K562 (cell line): ENCODE data around the gene BMP8B. TPM values are rescaled to one million over a fixed set of nuclear protein-coding genes. Genes with fewer than 3 reads are reported as not detected.

Experiments
- ATF7 ChIP-seq: fragments of 450-650 bp; IDR thresholded peaks from 2 replicates; pipeline ENCODE4 v1.7.1; 2014; ENCODE audit warnings: mild to moderate bottlenecking, moderate library complexity
- CHD1 ChIP-seq: fragments of 200-600 bp; sonication (generic); IDR thresholded peaks from one replicate; pipeline ENCODE4 v1.6.1; 2012; ENCODE audit warnings: mild to moderate bottlenecking, moderate library complexity, low read length, inconsistent platforms
- ETV6 ChIP-seq, 3 experiments: fragments of 150-350 bp in 1 of 3; sonication (generic) in 1 of 3; formaldehyde crosslinking in 1 of 3; IDR thresholded peaks; 2 replicates each; pipeline versions ENCODE4 v1.6.1 to v1.8.0; 2014 to 2022; ENCODE audit warnings: borderline replicate concordance in 2 of 3, low read depth in 2 of 3, antibody characterized with exemption in 1 of 3, low read length in 1 of 3, mild to moderate bottlenecking in 1 of 3, missing genetic modification reagents in 1 of 3
- FOXK1 ChIP-seq: sonication (generic); formaldehyde crosslinking; IDR thresholded peaks from 2 replicates; pipeline ENCODE4 v1.8.0; 2022; ENCODE audit warnings: missing genetic modification reagents, mild to moderate bottlenecking, borderline replicate concordance
- FOXK2 ChIP-seq, 2 experiments: fragments of 450-650 bp; IDR thresholded peaks in 1 of 2; conservative IDR thresholded peaks in 1 of 2; 2 replicates each; pipeline ENCODE4 v1.6.1; 2016; ENCODE audit warnings: low read depth in 2 of 2, mild to moderate bottlenecking in 1 of 2
- GTF2A2 ChIP-seq: IDR thresholded peaks from 2 replicates; pipeline ENCODE4 v1.6.1; 2016; ENCODE audit warnings: mild to moderate bottlenecking, missing genetic modification characterization, missing compliant biosample characterization
- ILK ChIP-seq: fragments of 450-650 bp; IDR thresholded peaks from 2 replicates; pipeline ENCODE4 v1.6.1; 2016; ENCODE audit warnings: missing genetic modification characterization, low read depth, mild to moderate bottlenecking, missing compliant biosample characterization, moderate library complexity, borderline replicate concordance
- MCM5 ChIP-seq: fragments of 450-650 bp; IDR thresholded peaks from 2 replicates; pipeline ENCODE4 v1.6.1; 2016; ENCODE audit warnings: low read depth
- SMAD1 ChIP-seq: fragments of 150-350 bp; IDR thresholded peaks from 2 replicates; pipeline ENCODE4 v1.6.1; 2014; ENCODE audit warnings: low read length, low read depth; ENCODE audit not compliant: partially characterized antibody
- SPI1 ChIP-seq: IDR thresholded peaks from 2 replicates; pipeline ENCODE4 v1.6.1; 2011; ENCODE audit warnings: low read depth, low read length, control low read depth, borderline replicate concordance
- TEAD2 ChIP-seq: fragments of 450-650 bp; IDR thresholded peaks from 2 replicates; pipeline ENCODE4 v1.6.1; 2016; ENCODE audit warnings: missing genetic modification characterization, control low read depth, missing compliant biosample characterization
- ZNF143 ChIP-seq: sonication (generic); formaldehyde crosslinking; IDR thresholded peaks from 2 replicates; pipeline ENCODE4 v1.9.0; 2022; ENCODE audit warnings: mild to moderate bottlenecking, missing genetic modification reagents
- ZNF431 ChIP-seq: sonication (generic); formaldehyde crosslinking; IDR thresholded peaks from 2 replicates; pipeline ENCODE4 v1.8.0; 2022; ENCODE audit warnings: mild to moderate bottlenecking, missing genetic modification reagents
- polyA plus RNA-seq, 8 experiments: library from polyadenylated mRNA; depleted of rRNA in 4 of 8; stranded (reverse) in 5 of 8; unstranded in 3 of 8; fragments of >200 nt; fragmentation: Nextera tagmentation in 2 of 8; fragmentation: Illumina TruSeq in 1 of 8; extraction: Ambion mirVana in 2 of 8; extraction: Trizol in 1 of 8; gene quantifications; 2 replicates each; pipeline versions ENCODE4 v1.2.1 to v1.2.3, GENCODE V29; 2011 to 2014; ENCODE audit warnings: inconsistent platforms in 1 of 8, missing spikeins in 1 of 8
- total RNA-seq, 7 experiments: library from RNA; depleted of rRNA in 6 of 7; stranded (reverse); fragments of >200 nt in 6 of 7; fragmentation: Illumina TruSeq in 2 of 7; extraction: Trizol in 2 of 7; gene quantifications; 2 replicates each; pipeline versions ENCODE4 v1.2.1 to v1.2.3, GENCODE V29; 2011 to 2021; ENCODE audit warnings: low replicate concordance in 1 of 7
- TF ChIP-seq, protein P1 (sequence below): fragments of 450-650 bp; IDR thresholded peaks from 2 replicates; pipeline ENCODE4 v1.6.1; 2016; ENCODE audit warnings: low read depth
- TF ChIP-seq, protein P2 (sequence below): sonication (generic); formaldehyde crosslinking; IDR thresholded peaks from 2 replicates; pipeline ENCODE4 v1.8.0; 2022; ENCODE audit warnings: mild to moderate bottlenecking, missing genetic modification reagents
- TF ChIP-seq, protein P3 (sequence below): fragments of 450-650 bp; formaldehyde crosslinking; IDR thresholded peaks from 2 replicates; pipeline ENCODE4 v1.4.0; 2020; ENCODE audit warnings: mild to moderate bottlenecking, mixed read lengths
- TF ChIP-seq, protein P4 (sequence below), 2 experiments: fragments of 450-650 bp in 1 of 2; sonication (generic) in 1 of 2; formaldehyde crosslinking; conservative IDR thresholded peaks; 2 replicates each; pipeline versions ENCODE4 v1.4.0 to v1.8.1; 2020 to 2022; ENCODE audit warnings: mild to moderate bottlenecking in 1 of 2, missing genetic modification reagents in 1 of 2

BMP8B gene
- total and polyA plus RNA-seq, 9 of the 15 experiments (the other 6 are each of a cell fraction or from before 2014, with no cell fraction given): 0.03 to 0.33 (median 0.14) TPM

DNA sequence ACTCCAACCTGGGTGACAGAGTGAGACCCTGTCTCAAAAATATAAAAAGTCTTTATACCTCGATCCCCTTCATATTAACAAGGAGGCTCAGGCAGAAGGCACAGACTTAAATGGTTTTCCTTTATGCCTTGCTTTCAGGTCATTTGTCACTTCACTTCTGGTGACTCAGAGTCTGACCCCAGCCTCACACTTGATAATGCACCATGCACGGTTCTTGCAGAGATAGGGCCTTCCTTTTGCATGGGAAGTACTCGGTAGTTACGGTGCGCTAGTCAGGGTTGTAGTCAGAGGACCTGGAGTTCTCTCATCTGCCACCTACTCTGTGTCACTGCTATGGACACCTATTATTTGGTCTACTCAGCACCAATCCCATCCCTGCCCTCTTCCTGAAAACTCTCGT is 43.6 kb upstream of the BMP8B start (continued):
- TF ChIP-seq, protein P1, sequence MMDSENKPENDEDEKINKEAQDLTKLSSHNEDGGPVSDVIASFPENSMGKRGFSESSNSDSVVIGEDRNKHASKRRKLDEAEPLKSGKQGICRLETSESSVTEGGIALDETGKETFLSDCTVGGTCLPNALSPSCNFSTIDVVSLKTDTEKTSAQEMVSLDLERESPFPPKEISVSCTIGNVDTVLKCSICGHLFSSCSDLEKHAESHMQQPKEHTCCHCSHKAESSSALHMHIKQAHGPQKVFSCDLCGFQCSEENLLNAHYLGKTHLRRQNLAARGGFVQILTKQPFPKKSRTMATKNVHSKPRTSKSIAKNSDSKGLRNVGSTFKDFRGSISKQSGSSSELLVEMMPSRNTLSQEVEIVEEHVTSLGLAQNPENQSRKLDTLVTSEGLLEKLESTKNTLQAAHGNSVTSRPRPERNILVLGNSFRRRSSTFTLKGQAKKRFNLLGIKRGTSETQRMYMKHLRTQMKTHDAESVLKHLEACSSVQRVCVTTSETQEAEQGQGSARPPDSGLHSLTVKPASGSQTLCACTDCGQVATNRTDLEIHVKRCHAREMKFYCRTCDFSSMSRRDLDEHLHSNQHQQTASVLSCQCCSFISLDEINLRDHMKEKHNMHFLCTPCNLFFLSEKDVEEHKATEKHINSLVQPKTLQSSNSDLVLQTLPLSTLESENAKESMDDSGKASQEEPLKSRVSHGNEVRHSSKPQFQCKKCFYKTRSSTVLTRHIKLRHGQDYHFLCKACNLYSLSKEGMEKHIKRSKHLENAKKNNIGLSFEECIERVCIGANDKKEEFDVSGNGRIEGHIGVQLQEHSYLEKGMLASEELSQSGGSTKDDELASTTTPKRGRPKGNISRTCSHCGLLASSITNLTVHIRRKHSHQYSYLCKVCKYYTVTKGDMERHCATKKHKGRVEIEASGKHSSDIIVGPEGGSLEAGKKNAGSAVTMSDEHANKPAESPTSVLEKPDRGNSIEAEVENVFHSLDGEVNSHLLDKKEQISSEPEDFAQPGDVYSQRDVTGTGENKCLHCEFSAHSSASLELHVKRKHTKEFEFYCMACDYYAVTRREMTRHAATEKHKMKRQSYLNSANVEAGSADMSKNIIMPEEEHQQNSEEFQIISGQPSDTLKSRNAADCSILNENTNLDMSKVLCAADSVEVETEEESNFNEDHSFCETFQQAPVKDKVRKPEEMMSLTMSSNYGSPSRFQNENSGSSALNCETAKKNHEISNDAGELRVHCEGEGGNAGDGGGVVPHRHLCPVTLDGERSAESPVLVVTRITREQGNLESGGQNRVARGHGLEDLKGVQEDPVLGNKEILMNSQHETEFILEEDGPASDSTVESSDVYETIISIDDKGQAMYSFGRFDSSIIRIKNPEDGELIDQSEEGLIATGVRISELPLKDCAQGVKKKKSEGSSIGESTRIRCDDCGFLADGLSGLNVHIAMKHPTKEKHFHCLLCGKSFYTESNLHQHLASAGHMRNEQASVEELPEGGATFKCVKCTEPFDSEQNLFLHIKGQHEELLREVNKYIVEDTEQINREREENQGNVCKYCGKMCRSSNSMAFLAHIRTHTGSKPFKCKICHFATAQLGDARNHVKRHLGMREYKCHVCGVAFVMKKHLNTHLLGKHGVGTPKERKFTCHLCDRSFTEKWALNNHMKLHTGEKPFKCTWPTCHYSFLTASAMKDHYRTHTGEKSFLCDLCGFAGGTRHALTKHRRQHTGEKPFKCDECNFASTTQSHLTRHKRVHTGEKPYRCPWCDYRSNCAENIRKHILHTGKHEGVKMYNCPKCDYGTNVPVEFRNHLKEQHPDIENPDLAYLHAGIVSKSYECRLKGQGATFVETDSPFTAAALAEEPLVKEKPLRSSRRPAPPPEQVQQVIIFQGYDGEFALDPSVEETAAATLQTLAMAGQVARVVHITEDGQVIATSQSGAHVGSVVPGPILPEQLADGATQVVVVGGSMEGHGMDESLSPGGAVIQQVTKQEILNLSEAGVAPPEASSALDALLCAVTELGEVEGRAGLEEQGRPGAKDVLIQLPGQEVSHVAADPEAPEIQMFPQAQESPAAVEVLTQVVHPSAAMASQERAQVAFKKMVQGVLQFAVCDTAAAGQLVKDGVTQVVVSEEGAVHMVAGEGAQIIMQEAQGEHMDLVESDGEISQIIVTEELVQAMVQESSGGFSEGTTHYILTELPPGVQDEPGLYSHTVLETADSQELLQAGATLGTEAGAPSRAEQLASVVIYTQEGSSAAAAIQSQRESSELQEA: no peak
- TF ChIP-seq GTF2A2 (tag): no peak
- TF ChIP-seq FOXK2 (conservative IDR thresholded peaks at IDR 0.05 in 1 of 2, IDR thresholded peaks at IDR 0.05 in 1 of 2; ENCODE audit: low read depth in 2 of 2): no peak
- TF ChIP-seq ATF7: 0 out of 2 replicates have a peak, but pooled peaks have one; percentile 14
- TF ChIP-seq, protein P2, sequence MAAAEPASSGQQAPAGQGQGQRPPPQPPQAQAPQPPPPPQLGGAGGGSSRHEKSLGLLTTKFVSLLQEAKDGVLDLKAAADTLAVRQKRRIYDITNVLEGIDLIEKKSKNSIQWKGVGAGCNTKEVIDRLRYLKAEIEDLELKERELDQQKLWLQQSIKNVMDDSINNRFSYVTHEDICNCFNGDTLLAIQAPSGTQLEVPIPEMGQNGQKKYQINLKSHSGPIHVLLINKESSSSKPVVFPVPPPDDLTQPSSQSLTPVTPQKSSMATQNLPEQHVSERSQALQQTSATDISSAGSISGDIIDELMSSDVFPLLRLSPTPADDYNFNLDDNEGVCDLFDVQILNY (CRISPR knock-in tag): no peak
- no peak for TF ChIP-seq MCM5
- TF ChIP-seq ETV6 (IDR thresholded peaks at IDR 0.05; ENCODE audit: borderline replicate concordance in 1 of 2, low read depth in 2 of 2, low read length in 1 of 2): no peak
- TF ChIP-seq ETV6 (CRISPR knock-in tag; IDR thresholded peaks at IDR 0.05; ENCODE audit: borderline replicate concordance): no peak
- no peak for TF ChIP-seq ZNF143 (CRISPR knock-in tag)
- TF ChIP-seq CHD1: no peak
- TF ChIP-seq SPI1: 0 out of 2 replicates have a peak, but pooled peaks have one; percentile 42
- TF ChIP-seq ZNF431 (CRISPR knock-in tag): no peak
- TF ChIP-seq, protein P3, sequence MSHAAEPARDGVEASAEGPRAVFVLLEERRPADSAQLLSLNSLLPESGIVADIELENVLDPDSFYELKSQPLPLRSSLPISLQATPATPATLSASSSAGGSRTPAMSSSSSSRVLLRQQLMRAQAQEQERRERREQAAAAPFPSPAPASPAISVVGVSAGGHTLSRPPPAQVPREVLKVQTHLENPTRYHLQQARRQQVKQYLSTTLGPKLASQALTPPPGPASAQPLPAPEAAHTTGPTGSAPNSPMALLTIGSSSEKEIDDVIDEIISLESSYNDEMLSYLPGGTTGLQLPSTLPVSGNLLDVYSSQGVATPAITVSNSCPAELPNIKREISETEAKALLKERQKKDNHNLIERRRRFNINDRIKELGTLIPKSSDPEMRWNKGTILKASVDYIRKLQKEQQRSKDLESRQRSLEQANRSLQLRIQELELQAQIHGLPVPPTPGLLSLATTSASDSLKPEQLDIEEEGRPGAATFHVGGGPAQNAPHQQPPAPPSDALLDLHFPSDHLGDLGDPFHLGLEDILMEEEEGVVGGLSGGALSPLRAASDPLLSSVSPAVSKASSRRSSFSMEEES: no peak
- TF ChIP-seq, protein P4, sequence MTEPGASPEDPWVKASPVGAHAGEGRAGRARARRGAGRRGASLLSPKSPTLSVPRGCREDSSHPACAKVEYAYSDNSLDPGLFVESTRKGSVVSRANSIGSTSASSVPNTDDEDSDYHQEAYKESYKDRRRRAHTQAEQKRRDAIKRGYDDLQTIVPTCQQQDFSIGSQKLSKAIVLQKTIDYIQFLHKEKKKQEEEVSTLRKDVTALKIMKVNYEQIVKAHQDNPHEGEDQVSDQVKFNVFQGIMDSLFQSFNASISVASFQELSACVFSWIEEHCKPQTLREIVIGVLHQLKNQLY (CRISPR knock-in tag; conservative IDR thresholded peaks at IDR 0.05): no peak
- no peak for TF ChIP-seq SMAD1
- 0 out of 2 replicates have a peak, but pooled peaks have one; percentile 1 for TF ChIP-seq FOXK1
- TF ChIP-seq TEAD2 (tag): no peak
- no peak for TF ChIP-seq ILK
